HTR-8/SVneo (cell line): Measurements from ENCODE around the gene OR9Q1.

ENCODE experiments used
- DNase-seq: peaks from one replicate; pipeline ENCODE4 v3.0.0; 2011; ENCODE audit warnings: low spot score, mixed read lengths; ENCODE audit not compliant: insufficient read length
- FAIRE-seq: peaks from 2 replicates; lab custom pipeline; 2011; peaks lifted over from hg19 to GRCh38; lab: Jason Lieb, UNC

The OR9Q1 gene

GRCh38 chr11:58028687-58029411, 5.2 kb downstream of the OR9Q1 start:
- FAIRE-seq (no peak), DNase-seq (no peak)

- no peak for DNase-seq
- FAIRE-seq = no peak
Observed at GRCh38 chr11:58030653-58031052, 7.0 kb downstream of the OR9Q1 start, which contains the start of gene OR6Q1. TSS of gene OR6Q1 (plus strand) at chr11:58030953. CDS start at chr11:58030953, 0 bp downstream.

- DNase-seq = no peak
- FAIRE-seq = no peak
Observed at GRCh38 chr11:58034471-58034870, 10.8 kb downstream of the OR9Q1 start.

DNA sequence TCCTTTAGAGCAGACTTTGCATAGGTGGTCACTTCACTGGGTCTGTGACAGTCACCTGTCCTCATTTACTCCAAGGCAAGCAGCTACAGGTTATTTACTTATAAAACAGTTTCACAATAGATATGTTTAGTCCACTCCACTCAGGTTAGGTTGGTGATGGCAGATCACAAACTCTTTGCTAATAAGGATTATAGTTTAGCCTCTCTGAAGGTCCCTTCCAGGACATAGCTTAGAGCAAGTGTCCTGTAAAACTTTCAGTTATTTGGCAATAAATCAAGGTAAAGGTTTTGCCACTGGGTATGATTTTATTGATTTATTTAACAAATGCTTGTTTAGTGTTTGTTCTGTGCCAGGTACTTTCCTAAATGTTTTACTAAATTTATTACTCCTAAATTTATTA, 15.9 kb downstream of the OR9Q1 start:
- no peak for DNase-seq
- FAIRE-seq = no peak

- DNase-seq (no peak), FAIRE-seq (no peak)
Observed at GRCh38 chr11:58043379-58043778, 19.7 kb downstream of the OR9Q1 start.

DNA sequence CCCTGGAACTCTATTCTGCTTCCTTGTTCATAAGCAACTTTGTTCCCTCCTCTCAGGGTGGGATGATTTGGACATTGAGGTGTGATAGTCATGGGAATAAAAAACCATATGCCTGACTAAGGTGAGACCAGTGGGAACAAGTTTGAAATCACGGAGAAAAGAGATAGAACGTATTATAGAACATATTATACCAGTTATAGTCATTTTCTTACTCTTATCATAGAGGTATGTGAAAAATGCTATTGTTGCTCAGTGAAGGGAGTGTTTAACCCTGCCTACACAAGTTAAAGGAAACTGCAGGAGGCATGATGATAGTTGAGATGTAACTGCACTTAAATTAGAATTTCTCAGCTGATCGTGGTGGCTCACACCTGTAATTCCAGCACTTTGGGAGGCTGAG, 22.6 kb downstream of the OR9Q1 start:
- no peak for DNase-seq
- no peak for FAIRE-seq

GRCh38 chr11:58047818-58048217, 24.1 kb downstream of the OR9Q1 start:
- FAIRE-seq (no peak), DNase-seq (no peak)

DNA sequence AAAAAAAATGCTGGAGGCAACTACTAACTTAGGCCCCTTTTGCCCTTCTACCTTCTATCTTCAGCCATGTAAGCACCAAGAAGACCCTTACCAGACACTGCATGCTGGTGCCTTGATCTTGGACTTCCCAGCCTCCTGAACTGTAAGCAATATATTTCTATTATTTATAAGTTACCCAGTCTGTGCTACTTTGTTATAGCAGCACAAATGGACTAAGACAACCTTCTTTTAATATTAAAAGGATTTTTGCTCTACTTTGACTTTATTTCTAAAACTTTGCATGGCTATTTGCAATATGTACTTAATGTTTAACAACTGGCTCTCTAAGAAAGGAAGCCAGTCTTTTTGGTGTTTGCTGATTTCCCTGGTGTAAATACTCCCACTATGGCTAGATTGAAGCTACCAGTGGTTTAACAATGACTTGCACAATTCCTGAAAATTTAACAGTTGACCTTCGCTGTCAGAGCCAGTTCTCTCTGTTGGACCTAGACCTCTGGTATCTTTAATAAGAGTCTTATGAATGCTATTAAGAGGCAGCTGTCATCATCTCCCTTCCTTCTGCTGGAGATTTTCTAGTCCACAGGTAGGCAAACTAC, 32.2 kb downstream of the OR9Q1 start:
- no peak for FAIRE-seq

DNA sequence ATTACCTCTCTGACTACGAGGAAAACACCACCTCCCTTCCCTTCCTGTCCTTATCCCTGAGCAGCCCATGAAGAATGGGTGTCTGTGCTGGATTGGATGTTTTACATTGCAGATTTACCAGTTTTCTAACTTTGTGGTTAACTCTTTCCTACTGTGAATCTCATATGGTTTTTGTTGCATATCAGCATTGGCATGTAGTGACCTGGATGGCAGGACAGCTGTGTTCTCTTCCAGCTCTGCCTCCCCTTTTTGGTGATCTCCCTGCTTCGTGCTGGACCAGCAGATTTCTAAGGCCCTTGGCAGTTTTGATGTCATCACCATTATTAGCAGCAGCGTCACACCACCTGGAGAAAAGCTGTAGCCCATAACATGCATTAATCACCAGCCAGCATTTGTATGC, 33.8 kb downstream of the OR9Q1 start:
- no peak for DNase-seq
- no peak for FAIRE-seq

More for the DNA sequence above, 32.2 kb downstream of the OR9Q1 start:
- no peak for DNase-seq

DNA sequence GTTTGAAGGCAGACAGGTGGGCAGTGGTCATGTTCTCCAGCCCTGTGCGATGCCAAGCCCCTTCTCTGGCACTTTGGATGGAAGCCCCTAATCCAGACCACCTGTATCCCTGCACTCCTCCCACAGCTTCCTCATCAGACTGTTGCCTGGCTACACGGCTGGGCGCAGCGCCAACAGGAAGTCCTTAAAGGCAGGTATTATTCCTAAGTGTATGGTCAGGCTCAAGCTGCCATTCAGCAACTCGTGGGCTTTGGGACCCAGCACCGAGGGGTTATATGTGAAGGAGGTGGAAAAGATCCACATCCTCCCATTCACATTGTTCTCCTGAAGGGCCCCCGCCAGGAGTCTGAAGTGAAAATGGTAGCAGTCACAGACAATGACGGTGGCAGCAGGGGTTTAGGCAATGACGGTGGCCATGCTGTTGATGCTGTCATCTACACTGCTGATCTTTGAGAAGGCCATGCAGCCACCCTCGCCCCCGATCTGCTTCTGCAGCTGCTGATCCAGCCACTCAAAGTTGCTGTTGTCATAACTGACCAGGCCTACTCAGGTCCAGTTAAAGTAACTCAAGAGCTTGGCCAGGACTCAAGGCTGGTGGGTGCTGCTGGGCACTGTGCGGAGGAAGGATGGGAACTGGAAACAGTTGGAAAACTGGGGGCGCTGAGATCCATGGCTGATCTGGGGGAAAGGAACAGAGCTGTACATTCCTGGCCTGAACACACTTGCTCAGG, 34.8 kb downstream of the OR9Q1 start:
- no peak for DNase-seq
- FAIRE-seq = peak; percentile 38

DNA sequence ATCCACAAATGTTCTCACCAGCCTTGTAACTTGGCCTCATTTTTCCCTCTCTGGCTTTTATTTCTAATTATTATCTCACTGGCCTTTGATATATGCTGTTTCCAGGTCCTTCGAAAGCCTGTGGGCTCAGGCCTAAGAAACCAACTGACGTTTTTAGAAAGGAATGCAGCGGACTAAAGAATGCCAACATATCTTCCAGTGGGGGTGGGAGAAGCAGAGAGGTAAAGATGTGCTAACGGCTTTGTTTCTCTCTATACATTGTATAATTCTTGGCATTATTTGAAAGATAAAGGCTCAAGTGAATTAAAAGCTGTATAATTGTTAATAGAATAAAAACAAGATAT, 35.3 kb downstream of the OR9Q1 start:
- no peak for FAIRE-seq
- DNase-seq = peak; percentile 45

- no peak for FAIRE-seq
- no peak for DNase-seq
Observed at GRCh38 chr11:58060535-58060934, 36.9 kb downstream of the OR9Q1 start.

DNA sequence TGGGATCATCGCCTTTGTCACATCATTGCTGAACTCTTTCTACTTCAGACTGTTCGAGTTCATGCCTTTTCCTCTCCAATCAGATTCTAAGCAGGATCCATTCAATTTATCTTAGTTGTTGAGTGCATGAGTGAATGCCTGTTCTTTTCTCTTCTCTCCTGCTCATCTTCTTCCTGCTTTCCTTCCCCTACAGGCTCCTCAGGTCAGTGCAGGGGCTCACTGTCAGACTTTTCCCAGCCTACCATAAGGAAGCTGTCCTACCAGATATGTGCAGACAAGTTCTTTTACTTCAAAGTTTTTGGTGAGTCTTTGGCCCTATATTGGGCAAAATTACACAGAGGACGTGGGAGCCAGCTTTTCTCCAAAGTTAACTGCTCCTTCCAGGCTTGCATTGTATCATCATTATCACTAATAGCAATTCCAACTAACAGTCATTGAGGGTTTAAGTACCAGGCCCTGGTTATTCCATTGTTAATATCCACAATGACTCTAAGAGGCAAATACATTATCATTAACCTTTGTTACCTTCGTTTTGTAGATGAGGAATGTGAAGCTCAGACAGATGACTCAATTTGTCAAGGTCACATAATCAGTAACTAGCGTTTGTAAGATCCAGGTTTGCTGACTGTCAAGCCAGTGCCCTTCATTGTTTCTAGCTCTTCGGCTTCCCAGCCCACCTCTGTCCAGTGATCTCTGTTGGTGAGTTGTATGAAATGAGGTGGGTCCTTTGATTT, 37.4 kb downstream of the OR9Q1 start:
- FAIRE-seq = no peak
- no peak for DNase-seq

GRCh38 chr11:58061813-58062212, 38.1 kb downstream of the OR9Q1 start:
- FAIRE-seq (no peak), DNase-seq (no peak)

GRCh38 chr11:58067685-58068084, 44.0 kb downstream of the OR9Q1 start:
- DNase-seq (no peak), FAIRE-seq (no peak)

- FAIRE-seq (no peak), DNase-seq (no peak)
Observed at GRCh38 chr11:58068655-58069054, 45.0 kb downstream of the OR9Q1 start.

DNA sequence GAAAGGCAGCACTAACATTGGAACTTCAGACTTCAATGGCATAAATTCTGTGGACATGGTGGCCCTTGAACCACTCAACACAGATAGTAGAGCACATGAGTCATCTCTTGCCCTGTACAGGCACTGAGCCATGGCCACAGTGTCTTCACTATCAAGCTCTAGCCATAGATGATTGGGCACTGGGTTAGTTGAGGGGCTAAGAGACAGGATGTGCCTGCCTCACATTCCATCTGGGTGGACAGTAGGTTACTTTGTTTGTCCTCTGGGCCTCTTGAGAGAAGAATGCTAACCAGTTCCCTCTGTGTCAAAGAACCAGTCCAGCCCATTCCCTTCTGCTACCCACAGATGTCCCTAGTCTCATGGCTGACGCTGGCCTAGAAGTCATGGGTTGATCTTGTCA, 46.9 kb downstream of the OR9Q1 start:
- DNase-seq = no peak
- no peak for FAIRE-seq

- DNase-seq (no peak), FAIRE-seq (no peak)
Observed at GRCh38 chr11:58075781-58076180, 52.1 kb downstream of the OR9Q1 start.

GRCh38 chr11:58086528-58086927, 62.8 kb downstream of the OR9Q1 start:
- FAIRE-seq = no peak
- DNase-seq = no peak

DNA sequence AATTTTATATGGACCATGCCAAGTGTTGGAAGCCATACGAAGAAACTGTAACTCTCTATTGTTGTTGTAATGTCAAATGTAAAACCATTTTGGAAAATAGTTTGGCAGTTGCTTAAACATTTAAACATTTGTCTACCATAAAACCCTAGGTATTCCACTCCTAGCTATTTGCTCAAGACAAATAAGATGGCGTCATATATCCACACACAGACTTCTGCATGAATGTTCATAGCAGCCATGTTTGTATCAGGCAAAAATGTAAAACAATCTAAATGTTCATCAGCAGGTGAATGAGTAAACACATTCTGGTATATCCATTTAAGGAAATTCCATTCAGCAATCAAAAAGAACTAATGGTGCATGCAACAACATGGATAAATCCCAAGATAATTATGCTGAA, 73.8 kb downstream of the OR9Q1 start:
- DNase-seq (no peak), FAIRE-seq (no peak)

DNA sequence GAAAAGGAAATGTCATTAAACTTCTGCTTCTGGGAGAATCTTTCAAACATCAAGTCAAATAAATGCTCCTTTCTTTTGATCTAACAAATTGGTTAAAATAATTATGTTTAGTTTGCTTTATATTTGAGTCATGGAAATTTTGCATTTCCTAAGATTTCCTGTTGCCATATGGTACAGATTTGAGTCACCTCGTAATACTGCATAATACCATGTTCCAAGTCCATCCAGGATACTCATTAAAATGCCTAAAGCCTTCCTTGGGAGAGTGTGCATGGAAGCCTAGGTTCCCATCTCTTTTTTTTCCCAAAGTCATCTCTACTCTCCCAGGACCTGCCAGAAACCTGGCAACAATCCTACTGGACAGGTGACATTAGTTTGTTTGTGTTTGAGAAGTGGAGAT, 97.4 kb downstream of the OR9Q1 start:
- FAIRE-seq = no peak
- no peak for DNase-seq
